HUES64 (cell line): Measurements from ENCODE around the gene SOX13.
A peak's percentile ranks its signal among the peaks of the same experiment; 100 is the strongest.
"Not testable (repeated sequence)": the region's sequence is repeated elsewhere in the genome, so short reads cannot be mapped to it uniquely, and the experiment has no call there.

Experiments
- H3K27ac ChIP-seq: 2 replicates; pipeline ENCODE4 v1.7.0; 2013; ENCODE audit warnings: low read depth, low read length, inconsistent platforms
- H3K27me3 ChIP-seq: 2 replicates; pipeline ENCODE4 v1.6.1; 2013; ENCODE audit warnings: mild to moderate bottlenecking, low read length; ENCODE audit not compliant: insufficient read depth
- H3K36me3 ChIP-seq: 2 replicates; pipeline ENCODE4 v1.6.1; 2013; ENCODE audit warnings: mild to moderate bottlenecking, low read length; ENCODE audit not compliant: insufficient read depth
- H3K4me1 ChIP-seq: 2 replicates; pipeline ENCODE4 v1.6.1; 2013; ENCODE audit warnings: mild to moderate bottlenecking, low read length, moderate library complexity; ENCODE audit not compliant: insufficient read depth
- H3K4me3 ChIP-seq: 2 replicates; pipeline ENCODE4 v1.5.1; 2013; ENCODE audit warnings: mild to moderate bottlenecking, low read length, moderate library complexity
- H3K9ac ChIP-seq: 2 replicates; pipeline ENCODE4 v1.6.1; 2013; ENCODE audit warnings: mild to moderate bottlenecking, low read depth, low read length
- H3K9me3 ChIP-seq: 2 replicates; pipeline ENCODE4 v1.6.1; 2013; ENCODE audit warnings: low read depth, low read length; ENCODE audit not compliant: insufficient read depth
- WGBS: fragments of 150-250, 120-280 bp; methylation state at CpG from one replicate; pipeline ENCODE4 v1.1.7; 2013; ENCODE audit warnings: missing lambda C conversion rate; 5-methylcytosine and 5-hydroxymethylcytosine counted together

SOX13 gene

DNA sequence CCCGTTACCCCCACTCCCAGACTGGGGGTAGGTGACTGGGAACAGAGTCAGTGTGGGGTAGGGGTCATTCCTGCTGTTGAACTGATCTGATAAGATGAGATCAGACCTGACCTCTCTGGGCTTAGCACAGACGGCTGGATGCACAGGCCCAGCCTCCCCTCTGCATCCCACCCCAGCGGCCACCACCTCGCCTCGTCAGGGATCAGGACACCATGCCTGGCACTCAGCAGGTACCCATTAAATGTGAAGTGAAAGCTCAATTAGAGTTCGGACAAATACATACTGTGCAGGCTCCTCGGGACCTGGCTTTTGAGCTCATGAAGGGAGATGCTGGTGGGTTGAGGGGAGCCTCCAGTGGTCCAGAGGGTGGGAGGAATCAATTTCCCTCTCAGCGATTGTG, 15.7 kb downstream of the SOX13 start:
- WGBS, result 65% methylated on average over 8 of the region's 8 CpGs
- H3K4me1 ChIP-seq, result peaks cover 61% of the 10 kb centered on the region

DNA sequence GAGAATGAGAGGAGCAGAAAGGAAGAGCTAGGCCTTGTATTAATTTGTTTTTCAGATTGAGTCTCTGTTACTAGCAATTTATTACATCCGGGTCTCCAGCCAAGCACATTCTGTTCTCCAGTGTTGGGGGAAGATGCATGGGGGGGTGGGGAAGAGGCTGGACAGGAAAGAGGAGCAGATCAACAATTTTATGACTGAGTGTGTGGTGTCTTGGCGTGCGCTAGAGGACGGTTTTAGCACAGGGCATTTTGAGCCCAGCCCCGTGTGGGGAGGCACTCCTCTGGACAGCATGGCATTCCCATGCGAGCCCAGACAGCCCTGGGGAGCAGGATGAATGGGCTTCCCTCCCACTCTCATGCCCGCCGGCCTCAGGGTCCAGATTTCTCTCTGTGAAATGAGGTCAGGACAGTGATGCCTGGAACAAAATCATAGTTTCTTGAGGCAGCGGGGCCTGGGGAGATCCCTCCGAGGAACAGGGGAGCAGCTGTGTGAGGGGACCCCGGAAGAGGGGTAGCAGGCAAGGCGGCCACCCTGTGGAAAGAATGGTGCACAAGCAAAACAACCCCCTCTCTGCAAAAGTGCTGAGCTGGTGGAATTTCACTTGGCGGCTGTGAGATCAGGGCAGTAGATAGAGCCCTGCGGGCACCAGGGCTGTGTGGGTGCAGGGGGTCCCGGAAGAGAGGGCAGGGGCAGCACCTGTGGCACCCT, 16.3 kb downstream of the SOX13 start:
- Histone ChIP-seq H3K4me3 (no peak overlapping the region), H3K27me3 (no peaks in the 10 kb centered on the region), H3K9me3 (no peaks in the 10 kb centered on the region), H3K4me1 (peaks cover 61% of the 10 kb centered on the region), H3K27ac (no peak overlapping the region), H3K36me3 (no peaks in the 10 kb centered on the region), H3K9ac (no peak overlapping the region)
- 88% methylated on average over 15 of the region's 15 CpGs for WGBS

More for the DNA sequence above, 15.7 kb downstream of the SOX13 start:
- no peak overlapping the region for H3K4me3 ChIP-seq
- no peaks in the 10 kb centered on the region for H3K36me3 ChIP-seq
- no peak overlapping the region for H3K27ac ChIP-seq
- H3K27me3 ChIP-seq, result no peaks in the 10 kb centered on the region
- no peak overlapping the region for H3K9ac ChIP-seq
- H3K9me3 ChIP-seq, result no peaks in the 10 kb centered on the region

DNA sequence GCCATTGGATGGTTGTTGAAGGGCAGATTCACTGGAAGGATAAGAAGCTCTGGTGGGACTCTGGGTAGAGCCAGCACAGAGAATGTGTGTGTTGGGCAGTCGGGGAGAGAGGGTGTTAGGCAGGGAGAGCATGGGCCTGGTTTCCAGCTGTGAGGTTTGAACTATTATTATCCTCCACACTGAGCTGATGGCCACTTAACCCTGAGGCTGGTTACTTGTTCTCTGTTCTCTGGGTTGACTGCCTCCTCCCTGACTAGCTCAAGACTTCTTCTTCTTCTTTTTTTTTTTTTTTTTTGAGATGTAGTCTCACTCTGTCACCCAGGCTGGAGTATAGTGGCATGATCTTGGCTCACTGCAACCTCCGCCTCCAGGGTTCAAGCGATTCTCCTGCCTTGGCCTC, 17.2 kb downstream of the SOX13 start:
- not testable (repeated sequence) for H3K9ac ChIP-seq, H3K27me3 ChIP-seq, H3K9me3 ChIP-seq, H3K36me3 ChIP-seq, H3K27ac ChIP-seq, H3K4me3 ChIP-seq
- 89% methylated on average over 3 of the region's 3 CpGs for WGBS
- H3K4me1 ChIP-seq, result peaks cover 63% of the 10 kb centered on the region

DNA sequence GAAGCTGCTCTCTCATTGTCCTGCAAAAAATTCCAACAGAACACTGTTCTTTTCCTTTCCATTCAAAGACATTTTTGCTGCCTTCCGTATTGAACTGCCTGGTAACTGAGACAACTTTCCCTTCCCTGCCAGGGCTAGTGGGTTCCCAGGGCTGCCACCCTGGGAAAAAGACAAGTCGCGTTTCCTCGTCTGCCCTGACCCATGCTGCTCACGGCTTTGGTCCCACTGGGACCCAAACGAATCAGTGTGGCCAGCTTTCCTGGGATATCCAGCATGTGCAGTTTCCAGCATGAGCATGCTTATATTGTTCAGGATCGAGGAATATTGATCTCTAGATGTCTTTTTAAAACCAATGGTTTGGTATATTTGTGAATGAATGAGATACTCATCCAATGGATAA, 18.2 kb downstream of the SOX13 start:
- no peaks in the 10 kb centered on the region for H3K27me3 ChIP-seq
- no peak overlapping the region for H3K9ac ChIP-seq
- H3K27ac ChIP-seq, result peak overlapping the region; percentile 22; the same call in 1 of the 2 replicates
- peaks cover 68% of the 10 kb centered on the region for H3K4me1 ChIP-seq
- H3K36me3 ChIP-seq, result no peaks in the 10 kb centered on the region
- H3K9me3 ChIP-seq, result no peaks in the 10 kb centered on the region
- 88% methylated on average over 7 of the region's 7 CpGs for WGBS
- H3K4me3 ChIP-seq, result no peak overlapping the region

DNA sequence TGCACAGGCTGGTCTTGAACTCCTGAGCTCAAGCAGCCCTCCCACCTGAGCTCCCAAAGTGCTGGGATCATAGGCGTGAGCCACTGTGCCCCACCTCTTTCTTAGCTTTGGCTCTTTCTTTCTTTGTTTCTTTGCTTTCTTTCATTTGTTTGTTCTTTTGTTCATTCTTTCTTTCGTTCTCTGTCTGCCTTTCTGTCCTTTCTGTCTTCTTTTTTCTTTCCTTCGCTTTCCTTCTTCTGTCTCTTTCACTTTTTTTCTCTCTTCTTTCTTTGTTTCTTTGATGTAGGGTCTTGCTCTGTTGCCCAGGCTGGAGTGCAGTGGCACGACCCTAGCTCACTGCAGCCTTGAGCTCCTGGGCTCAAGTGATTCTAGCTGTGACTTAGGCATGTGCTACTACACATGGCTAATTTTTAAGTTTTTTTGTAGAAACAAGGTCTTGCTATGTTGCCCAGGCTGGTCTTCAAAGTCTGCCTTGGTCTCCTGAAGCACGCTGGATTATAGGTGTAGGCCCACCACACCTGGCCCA, 18.9 kb downstream of the SOX13 start:
- no peak overlapping the region for H3K27ac ChIP-seq
- 90% methylated on average over 5 of the region's 5 CpGs for WGBS
- H3K4me3 ChIP-seq, result no peak overlapping the region
- peaks cover 70% of the 10 kb centered on the region for H3K4me1 ChIP-seq
- no peaks in the 10 kb centered on the region for H3K9me3 ChIP-seq
- H3K27me3 ChIP-seq, result no peaks in the 10 kb centered on the region
- H3K9ac ChIP-seq, result no peak overlapping the region
- no peaks in the 10 kb centered on the region for H3K36me3 ChIP-seq

DNA sequence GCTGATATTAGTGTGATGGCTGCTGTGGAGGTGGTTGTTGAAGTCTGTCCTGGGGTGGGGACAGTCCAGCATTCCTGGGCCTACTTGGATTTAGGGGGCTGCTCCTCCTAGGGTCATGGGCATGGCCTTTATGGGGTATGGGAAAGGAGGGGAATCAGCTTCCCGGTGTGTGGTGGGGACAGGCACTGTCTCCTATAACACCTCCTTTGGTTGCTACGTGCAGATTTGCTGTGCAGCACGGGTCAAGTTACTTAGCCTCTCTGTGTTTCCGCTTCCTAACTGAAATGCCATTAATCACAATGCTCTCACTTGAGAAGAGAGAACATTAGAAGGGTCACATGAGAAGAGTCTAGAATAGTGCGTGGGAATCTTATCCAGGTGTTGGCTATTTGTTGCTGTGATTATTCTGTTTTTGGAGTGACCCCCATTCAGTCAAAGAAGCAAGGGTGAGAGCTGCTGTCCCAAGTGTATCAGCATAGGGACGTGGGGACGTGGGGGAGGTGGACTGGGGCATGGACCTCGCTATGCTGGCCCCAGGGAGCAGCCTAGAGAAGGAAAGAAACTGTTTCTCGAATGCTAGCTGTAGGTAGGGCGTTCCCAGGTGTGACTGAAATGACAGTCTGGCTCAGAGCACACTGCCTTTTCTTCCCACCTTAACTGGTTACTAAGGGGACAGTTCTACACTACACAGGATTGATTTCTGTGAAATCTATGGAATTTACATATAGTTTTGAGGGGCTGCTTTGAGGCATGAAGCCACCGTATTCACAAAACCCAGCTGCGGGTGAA, 19.9 kb downstream of the SOX13 start:
- H3K4me1 ChIP-seq, result peaks cover 69% of the 10 kb centered on the region
- 82% methylated on average over 12 of the region's 12 CpGs for WGBS
- H3K27me3 ChIP-seq, result no peaks in the 10 kb centered on the region
- H3K27ac ChIP-seq, result peak overlapping the region; percentile 32; the same call in 1 of the 2 replicates
- H3K4me3 ChIP-seq, result no peak overlapping the region
- no peaks in the 10 kb centered on the region for H3K36me3 ChIP-seq
- no peak overlapping the region for H3K9ac ChIP-seq
- no peaks in the 10 kb centered on the region for H3K9me3 ChIP-seq

DNA sequence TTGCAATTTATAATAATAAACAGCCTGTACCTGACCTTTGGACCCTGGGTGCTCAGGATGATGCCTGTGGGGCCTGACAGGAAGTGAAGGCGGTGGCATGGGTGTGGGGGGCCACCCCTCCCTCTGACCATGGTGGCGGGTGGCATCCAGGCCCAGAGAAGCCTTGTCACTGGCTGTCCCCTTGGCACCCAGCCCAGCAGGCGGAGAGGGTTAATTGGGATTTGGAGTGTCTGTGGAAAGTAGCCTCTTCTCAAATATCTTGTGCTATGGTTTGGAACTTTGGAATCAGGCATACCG, 20.5 kb downstream of the SOX13 start:
- Histone ChIP-seq H3K9me3 (no peaks in the 10 kb centered on the region), H3K4me1 (peaks cover 64% of the 10 kb centered on the region)

DNA sequence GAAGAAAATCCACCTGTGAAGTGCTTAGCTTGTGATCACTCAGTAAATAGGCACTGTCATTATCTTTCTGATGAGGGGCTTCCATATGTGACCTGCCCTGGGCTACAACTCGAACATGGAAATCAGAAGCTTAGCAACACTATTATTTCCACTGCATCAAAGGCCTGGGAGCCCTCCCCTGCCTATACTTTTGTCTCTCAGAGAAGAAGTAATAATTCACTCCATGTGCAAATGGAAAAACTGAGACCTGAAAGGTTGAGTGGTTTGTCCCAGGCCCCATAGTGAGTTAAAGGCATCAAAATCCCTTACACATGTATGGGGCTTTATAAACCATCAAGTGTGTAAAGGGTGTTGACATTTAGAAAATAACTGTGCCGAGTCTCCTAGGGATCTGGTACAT, 20.9 kb downstream of the SOX13 start:
- WGBS, result 60% methylated on average over 2 of the region's 2 CpGs
- Histone ChIP-seq H3K27me3 (no peaks in the 10 kb centered on the region), H3K27ac (peak overlapping the region; percentile 46; the same call in 1 of the 2 replicates), H3K4me1 (peaks cover 60% of the 10 kb centered on the region), H3K9me3 (no peaks in the 10 kb centered on the region), H3K36me3 (no peaks in the 10 kb centered on the region), H3K4me3 (peak overlapping the region; percentile 36; the same call in 1 of the 2 replicates), H3K9ac (no peak overlapping the region)

More for the DNA sequence above, 20.5 kb downstream of the SOX13 start:
- Histone ChIP-seq H3K36me3 (no peaks in the 10 kb centered on the region), H3K27me3 (no peaks in the 10 kb centered on the region), H3K9ac (no peak overlapping the region), H3K4me3 (no peak overlapping the region), H3K27ac (peak overlapping the region; percentile 32; the same call in 1 of the 2 replicates)
- WGBS, result 70% methylated on average over 4 of the region's 4 CpGs

DNA sequence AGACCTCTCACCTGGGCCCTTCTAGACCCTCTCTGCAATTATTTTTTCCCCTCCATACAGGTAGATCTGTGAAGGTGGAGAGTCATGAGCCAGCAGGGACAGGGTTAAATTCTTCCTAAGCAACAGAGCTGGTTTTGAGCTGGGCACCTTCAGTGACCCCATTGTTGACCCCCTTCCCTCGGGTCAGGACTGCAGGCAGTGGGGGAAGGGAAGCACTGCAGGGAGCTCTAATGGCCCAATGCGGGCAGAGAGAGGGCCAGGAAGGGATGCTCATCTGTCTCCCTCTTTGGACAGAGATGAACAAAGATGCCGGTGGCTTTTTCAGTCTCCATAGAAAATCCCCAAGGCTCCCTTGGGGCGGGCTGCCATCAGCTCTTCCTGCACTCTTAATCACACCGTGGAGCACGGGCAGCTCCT, 21.4 kb downstream of the SOX13 start:
- no peaks in the 10 kb centered on the region for H3K36me3 ChIP-seq
- no peaks in the 10 kb centered on the region for H3K27me3 ChIP-seq
- peak overlapping the region; percentile 36 for H3K4me3 ChIP-seq
- H3K27ac ChIP-seq, result peak overlapping the region; percentile 46
- peaks cover 54% of the 10 kb centered on the region for H3K4me1 ChIP-seq
- 26% methylated on average over 6 of the region's 6 CpGs for WGBS
- no peak overlapping the region for H3K9ac ChIP-seq
- no peaks in the 10 kb centered on the region for H3K9me3 ChIP-seq

DNA sequence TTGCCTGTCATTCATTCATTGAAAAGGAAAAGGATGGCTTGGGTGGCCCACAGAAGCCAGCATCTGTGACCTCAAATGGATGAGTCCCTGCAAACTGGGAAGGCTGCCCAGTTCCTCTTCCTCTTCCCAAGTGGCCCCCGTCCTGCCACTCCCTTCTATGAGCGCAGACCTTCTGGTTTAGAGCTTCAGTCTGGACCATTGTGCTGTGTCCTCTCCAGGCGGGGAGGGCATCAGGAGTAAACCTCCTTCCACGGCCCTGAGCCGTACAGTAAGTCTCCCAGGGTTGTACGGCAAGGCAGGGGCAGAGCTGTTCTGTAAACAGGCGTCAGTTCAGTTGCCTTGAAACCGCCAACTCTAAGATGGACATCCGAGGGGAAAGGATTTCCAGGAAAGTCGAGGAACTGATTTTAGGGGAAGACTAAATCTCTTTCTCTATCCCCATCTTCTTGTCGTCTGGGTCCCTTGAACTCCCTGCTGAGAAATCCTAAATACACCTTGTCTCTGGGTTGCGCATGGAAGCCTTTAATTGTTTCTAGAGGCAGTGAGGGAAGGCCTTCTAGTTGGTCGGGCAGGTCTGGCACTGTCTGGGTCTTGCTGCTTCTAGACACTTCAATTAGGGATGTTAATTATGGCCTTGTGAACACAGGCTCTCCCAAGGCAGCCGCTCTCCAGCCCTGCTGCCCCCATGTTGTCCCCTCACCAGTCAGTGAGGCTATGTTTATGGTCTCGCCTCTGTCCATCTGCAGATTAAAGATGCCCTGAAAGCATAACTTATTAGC, 22.1 kb downstream of the SOX13 start:
- Histone ChIP-seq H3K27ac (peak overlapping the region; percentile 34; the same call in 1 of the 2 replicates), H3K4me1 (peaks cover 51% of the 10 kb centered on the region), H3K36me3 (no peaks in the 10 kb centered on the region), H3K27me3 (no peaks in the 10 kb centered on the region), H3K9ac (no peak overlapping the region), H3K4me3 (no peak overlapping the region), H3K9me3 (no peaks in the 10 kb centered on the region)
- 74% methylated on average over 15 of the region's 15 CpGs for WGBS

DNA sequence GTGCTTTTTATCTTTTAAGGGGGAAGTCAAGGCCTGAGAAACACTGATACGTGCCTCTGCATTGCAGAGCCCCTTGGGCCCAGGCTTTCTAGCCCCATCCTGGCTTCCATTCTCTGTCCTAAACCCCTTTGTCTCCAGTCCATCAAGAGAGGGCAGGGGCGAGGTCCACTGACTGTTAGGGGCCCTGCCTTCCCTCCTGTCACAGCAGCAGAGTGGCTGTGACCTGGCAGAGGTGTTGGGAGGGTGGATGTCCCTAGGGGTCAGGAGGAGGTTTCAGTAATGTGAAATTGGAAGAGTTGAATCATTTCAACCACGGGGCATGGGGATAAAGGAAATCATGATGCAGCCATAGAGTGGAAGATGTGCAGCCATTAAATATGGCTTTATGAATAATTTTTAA, 24.0 kb downstream of the SOX13 start:
- Histone ChIP-seq H3K27me3 (no peaks in the 10 kb centered on the region), H3K9ac (no peak overlapping the region)
- WGBS, result 89% methylated on average over 3 of the region's 3 CpGs

More for the DNA sequence above, 24.0 kb downstream of the SOX13 start:
- H3K9me3 ChIP-seq, result no peaks in the 10 kb centered on the region
- H3K4me3 ChIP-seq, result no peak overlapping the region
- H3K36me3 ChIP-seq, result no peaks in the 10 kb centered on the region
- H3K27ac ChIP-seq, result no peak overlapping the region
- peaks cover 46% of the 10 kb centered on the region for H3K4me1 ChIP-seq
